Skeletal muscle satellite cell (primary cell): Measurements from ENCODE around the gene WNT4. TPM values are rescaled to one million over a fixed set of nuclear protein-coding genes. Genes with fewer than 3 reads are reported as not detected.

ENCODE experiments used
- H3K27me3 ChIP-seq: 2 replicates; pipeline ENCODE4 v1.7.0; 2013; ENCODE audit warnings: low read length; ENCODE audit not compliant: control insufficient read depth, insufficient read depth
- H3K36me3 ChIP-seq: 2 replicates; pipeline ENCODE4 v1.7.0; 2013; ENCODE audit warnings: mild to moderate bottlenecking, control low read depth, low read length; ENCODE audit not compliant: insufficient read depth
- H3K4me1 ChIP-seq: 2 replicates; pipeline ENCODE4 v1.7.0; 2013; ENCODE audit warnings: low read length; ENCODE audit not compliant: control insufficient read depth, insufficient read depth
- H3K4me2 ChIP-seq: 2 replicates; pipeline ENCODE4 v1.7.0; 2013; ENCODE audit warnings: mild to moderate bottlenecking, low read length
- H3K4me3 ChIP-seq: 2 replicates; pipeline ENCODE4 v1.7.0; 2013; ENCODE audit warnings: low read length
- H3K9ac ChIP-seq: 2 replicates; pipeline ENCODE4 v1.7.0; 2013; ENCODE audit warnings: mild to moderate bottlenecking, low read depth, low read length, moderate library complexity
- H3K9me3 ChIP-seq: replicated peaks from 2 replicates; pipeline ENCODE4 v1.7.0; 2013; ENCODE audit warnings: mild to moderate bottlenecking, control low read depth, low read length
- total RNA-seq: library from RNA; depleted of rRNA; stranded (reverse); fragments of >200 nt; gene quantifications from 2 replicates; pipeline ENCODE4 v1.2.3, GENCODE V29; 2012; rRNA removed

WNT4 gene
- total RNA-seq, result not detected in 2 replicates

DNA sequence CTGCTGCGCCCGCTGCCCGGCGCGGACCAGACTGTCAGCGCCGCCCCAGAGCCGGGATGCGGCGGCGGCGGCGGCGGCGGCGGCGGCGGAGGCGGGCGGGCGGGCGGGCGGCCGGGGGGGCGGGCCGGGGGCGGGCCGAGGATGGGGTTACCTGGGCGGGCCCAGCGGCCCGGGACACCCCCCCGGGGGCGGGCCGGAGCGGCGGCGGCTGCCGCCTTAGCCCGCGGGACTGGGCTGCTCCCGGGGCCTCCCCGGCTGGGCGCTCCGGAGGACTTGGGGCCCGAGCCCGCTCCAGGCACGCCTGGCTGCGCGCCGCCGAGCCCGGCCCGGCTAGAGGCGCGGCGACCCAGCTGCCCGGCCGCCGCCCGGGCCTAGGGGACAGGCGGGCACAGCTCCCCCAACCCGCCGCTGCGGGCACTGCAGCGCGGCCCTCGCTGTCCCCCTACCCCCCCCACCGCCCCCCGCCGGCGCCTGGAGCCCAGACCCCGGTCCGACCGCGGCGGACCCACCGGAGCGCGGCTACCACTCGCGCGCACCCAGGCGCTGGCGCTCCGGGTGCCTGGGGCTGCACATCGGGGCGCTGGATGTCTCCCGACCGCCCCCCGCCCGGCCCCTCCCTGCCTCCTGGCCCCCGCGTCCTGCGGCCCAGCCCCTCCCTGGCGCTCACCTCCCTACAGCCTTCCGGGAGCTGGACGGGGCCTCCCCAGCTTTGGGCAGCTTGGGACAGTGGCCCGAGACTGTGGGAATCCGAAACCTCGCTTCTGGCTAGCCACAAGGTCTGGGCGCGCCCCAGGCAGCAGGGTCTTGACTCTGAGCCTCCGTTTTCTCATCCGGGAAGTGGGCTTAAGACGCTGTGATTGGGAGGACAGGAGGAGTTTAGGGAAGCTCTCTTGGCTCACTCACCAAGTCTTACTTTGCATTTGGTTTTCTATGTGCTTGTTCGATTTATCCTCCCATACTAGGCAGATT is at the start of gene WNT4:
Gene WNT4, minus strand, starts transcription at position 33 of the 969 bp plus-strand sequence. CDS start 175 bp downstream, outside the sequence.
- Histone ChIP-seq H3K4me2 (peak within 1 kb of the TSS; percentile 77), H3K4me1 (peaks cover 5% of the 10 kb centered on the region), H3K4me3 (peak within 1 kb of the TSS; percentile 59), H3K9me3 (no peaks in the 10 kb centered on the region), H3K9ac (no peak within 1 kb of the TSS), H3K27me3 (peaks cover 78% of the 10 kb centered on the region), H3K36me3 (no peaks in the 10 kb centered on the region)

DNA sequence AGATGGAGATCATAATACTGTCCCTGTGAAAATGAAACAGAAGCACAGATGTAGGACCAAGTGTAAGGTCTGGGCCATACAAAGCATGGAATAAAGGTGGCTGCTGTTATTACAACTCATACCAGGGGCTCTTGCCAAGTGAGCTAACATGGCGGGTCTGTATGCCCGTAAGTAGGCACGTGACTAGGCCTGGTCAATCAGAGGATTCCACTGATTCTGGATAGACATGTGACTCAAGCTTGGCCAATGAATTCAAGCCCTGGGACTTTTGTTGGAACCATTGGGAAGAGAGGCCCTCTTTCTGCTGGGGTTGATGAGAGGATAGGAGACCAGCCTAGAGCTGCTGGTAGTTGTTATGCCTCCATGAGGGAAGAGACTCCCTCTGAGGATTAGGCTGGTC is 47.8 kb upstream of the WNT4 start:
- H3K4me3 ChIP-seq, result no peak overlapping the region
- no peaks in the 10 kb centered on the region for H3K4me1 ChIP-seq
- H3K4me2 ChIP-seq, result no peak overlapping the region
- no peaks in the 10 kb centered on the region for H3K36me3 ChIP-seq
- H3K27me3 ChIP-seq, result peaks cover 53% of the 10 kb centered on the region
- H3K9me3 ChIP-seq, result no peaks in the 10 kb centered on the region
- H3K9ac ChIP-seq, result no peak overlapping the region

DNA sequence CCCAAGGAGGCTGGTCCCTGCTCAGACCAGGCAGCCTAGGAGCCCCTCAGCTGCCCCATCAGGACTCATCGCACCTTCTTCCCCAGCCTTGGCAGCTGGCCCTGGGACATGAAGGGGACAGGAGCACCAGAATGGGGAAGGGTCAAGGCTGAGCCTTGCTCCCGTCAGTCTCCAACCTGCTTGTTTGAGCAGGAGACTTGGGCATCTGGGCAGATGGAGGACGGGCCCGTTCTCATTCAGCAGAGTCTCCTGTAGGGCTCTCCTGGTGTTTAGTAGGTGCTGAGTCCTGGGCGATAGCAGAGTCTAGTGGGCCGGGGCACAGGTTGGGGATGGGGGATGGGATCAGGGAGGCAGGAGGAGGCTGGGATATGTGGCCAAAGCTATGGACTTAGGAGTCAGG is 47.4 kb upstream of the WNT4 start:
- Histone ChIP-seq H3K4me3 (no peak overlapping the region), H3K36me3 (no peaks in the 10 kb centered on the region), H3K9ac (no peak overlapping the region), H3K4me1 (no peaks in the 10 kb centered on the region), H3K9me3 (no peaks in the 10 kb centered on the region), H3K27me3 (peaks cover 58% of the 10 kb centered on the region), H3K4me2 (no peak overlapping the region)

DNA sequence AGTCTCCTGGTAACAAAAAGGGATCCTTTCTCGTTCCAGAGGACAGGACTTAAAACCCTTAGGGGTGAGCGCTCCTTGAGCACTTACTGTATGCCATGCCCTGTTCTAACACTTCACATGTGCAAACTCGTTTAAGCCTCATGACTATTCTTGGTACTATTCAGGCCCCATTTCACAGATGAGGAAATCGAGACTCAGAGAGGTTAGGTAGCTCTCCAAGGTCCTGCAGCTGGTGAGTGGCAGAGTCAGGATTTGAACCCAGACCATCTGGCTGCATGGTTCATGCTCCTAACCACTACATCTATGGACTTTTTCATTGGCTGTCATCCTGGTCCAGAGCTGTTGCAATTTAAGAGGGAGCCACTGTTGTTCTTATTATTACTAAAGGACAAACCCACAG is 46.7 kb upstream of the WNT4 start:
- H3K9ac ChIP-seq, result no peak overlapping the region
- H3K9me3 ChIP-seq, result no peaks in the 10 kb centered on the region
- no peaks in the 10 kb centered on the region for H3K4me1 ChIP-seq
- no peak overlapping the region for H3K4me2 ChIP-seq
- H3K4me3 ChIP-seq, result no peak overlapping the region
- H3K36me3 ChIP-seq, result no peaks in the 10 kb centered on the region
- peaks cover 64% of the 10 kb centered on the region for H3K27me3 ChIP-seq

DNA sequence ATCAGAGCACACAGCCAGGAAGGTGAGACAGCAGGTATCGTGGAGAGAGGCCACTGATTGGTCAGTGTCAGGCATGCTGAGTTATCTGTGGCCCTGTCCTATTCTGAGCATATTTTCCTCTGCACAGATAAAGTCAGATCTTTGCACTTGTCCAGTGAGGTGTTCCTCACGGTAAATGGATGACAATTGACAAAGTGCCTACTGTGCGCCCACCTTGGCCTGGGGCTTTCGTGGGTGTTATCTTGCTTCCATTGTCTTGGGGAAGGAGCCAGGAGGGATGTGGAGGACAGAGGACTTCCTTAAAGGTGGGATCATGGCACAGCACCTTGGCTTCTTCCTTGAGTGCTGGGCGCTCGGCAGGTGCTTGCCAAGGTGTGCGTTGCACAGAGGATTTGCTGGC is 46.0 kb upstream of the WNT4 start:
- Histone ChIP-seq H3K4me3 (no peak overlapping the region), H3K9me3 (no peaks in the 10 kb centered on the region), H3K4me1 (no peaks in the 10 kb centered on the region), H3K36me3 (no peaks in the 10 kb centered on the region), H3K27me3 (peaks cover 68% of the 10 kb centered on the region), H3K4me2 (no peak overlapping the region), H3K9ac (no peak overlapping the region)

- Histone ChIP-seq H3K4me1 (no peaks in the 10 kb centered on the region), H3K9me3 (no peaks in the 10 kb centered on the region), H3K27me3 (peaks cover 72% of the 10 kb centered on the region), H3K9ac (no peak overlapping the region), H3K4me3 (no peak overlapping the region), H3K4me2 (no peak overlapping the region), H3K36me3 (no peaks in the 10 kb centered on the region)
Measured at GRCh38 chr1:22188436-22188835, 45.5 kb upstream of the WNT4 start.

GRCh38 chr1:22186311-22186710 is 43.4 kb upstream of the WNT4 start:
- Histone ChIP-seq H3K9me3 (no peaks in the 10 kb centered on the region), H3K9ac (no peak overlapping the region), H3K36me3 (no peaks in the 10 kb centered on the region), H3K4me2 (no peak overlapping the region), H3K27me3 (peaks cover 81% of the 10 kb centered on the region), H3K4me3 (no peak overlapping the region), H3K4me1 (no peaks in the 10 kb centered on the region)

- Histone ChIP-seq H3K4me2 (no peak overlapping the region), H3K9me3 (no peaks in the 10 kb centered on the region), H3K4me1 (no peaks in the 10 kb centered on the region), H3K4me3 (no peak overlapping the region), H3K9ac (no peak overlapping the region), H3K27me3 (peaks cover 74% of the 10 kb centered on the region), H3K36me3 (no peaks in the 10 kb centered on the region)
Measured at GRCh38 chr1:22184892-22185612, 42.2 kb upstream of the WNT4 start.

GRCh38 chr1:22184454-22184853 is 41.6 kb upstream of the WNT4 start:
- Histone ChIP-seq H3K4me2 (no peak overlapping the region), H3K36me3 (no peaks in the 10 kb centered on the region), H3K4me1 (no peaks in the 10 kb centered on the region), H3K27me3 (peaks cover 72% of the 10 kb centered on the region), H3K9ac (no peak overlapping the region), H3K9me3 (no peaks in the 10 kb centered on the region), H3K4me3 (no peak overlapping the region)

- Histone ChIP-seq H3K4me1 (no peaks in the 10 kb centered on the region), H3K9me3 (no peaks in the 10 kb centered on the region), H3K4me3 (no peak overlapping the region), H3K36me3 (no peaks in the 10 kb centered on the region), H3K27me3 (peaks cover 67% of the 10 kb centered on the region), H3K9ac (no peak overlapping the region), H3K4me2 (no peak overlapping the region)
Measured at GRCh38 chr1:22182715-22183114, 39.8 kb upstream of the WNT4 start.

- Histone ChIP-seq H3K9me3 (no peaks in the 10 kb centered on the region), H3K36me3 (no peaks in the 10 kb centered on the region), H3K9ac (no peak overlapping the region), H3K4me1 (no peaks in the 10 kb centered on the region), H3K4me2 (no peak overlapping the region), H3K4me3 (no peak overlapping the region), H3K27me3 (peaks cover 58% of the 10 kb centered on the region)
Measured at GRCh38 chr1:22179197-22179803, 36.4 kb upstream of the WNT4 start.
